Measurements from ENCODE around the gene ADGRG2.

ADGRG2 gene

GRCh38 chrX:18946611-18947010 lies 175.7 kb downstream of the ADGRG2 start:
- no peaks in the 10 kb centered on the region for H3K27me3 ChIP-seq (ENCODE audit: insufficient read depth, poor library complexity, severe bottlenecking)
- DNase-seq (ENCODE audit: low read depth in 1 of 2, low spot score in 1 of 2), result no peak
- no peak overlapping the region for H3K27ac ChIP-seq (replicated peaks)
- no peak for TF ChIP-seq POLR2AphosphoS5 (IDR thresholded peaks at IDR 0.05; ENCODE audit: low read depth)
- TF ChIP-seq CTCF (IDR thresholded peaks at IDR 0.05; ENCODE audit: insufficient read depth, low read length), result no peak
- no peak for TF ChIP-seq SPI1 (IDR thresholded peaks at IDR 0.05; ENCODE audit: borderline replicate concordance, low read depth)
- TF ChIP-seq GABPA (IDR thresholded peaks at IDR 0.05; ENCODE audit: low read depth), result no peak
- TF ChIP-seq, protein P1, sequence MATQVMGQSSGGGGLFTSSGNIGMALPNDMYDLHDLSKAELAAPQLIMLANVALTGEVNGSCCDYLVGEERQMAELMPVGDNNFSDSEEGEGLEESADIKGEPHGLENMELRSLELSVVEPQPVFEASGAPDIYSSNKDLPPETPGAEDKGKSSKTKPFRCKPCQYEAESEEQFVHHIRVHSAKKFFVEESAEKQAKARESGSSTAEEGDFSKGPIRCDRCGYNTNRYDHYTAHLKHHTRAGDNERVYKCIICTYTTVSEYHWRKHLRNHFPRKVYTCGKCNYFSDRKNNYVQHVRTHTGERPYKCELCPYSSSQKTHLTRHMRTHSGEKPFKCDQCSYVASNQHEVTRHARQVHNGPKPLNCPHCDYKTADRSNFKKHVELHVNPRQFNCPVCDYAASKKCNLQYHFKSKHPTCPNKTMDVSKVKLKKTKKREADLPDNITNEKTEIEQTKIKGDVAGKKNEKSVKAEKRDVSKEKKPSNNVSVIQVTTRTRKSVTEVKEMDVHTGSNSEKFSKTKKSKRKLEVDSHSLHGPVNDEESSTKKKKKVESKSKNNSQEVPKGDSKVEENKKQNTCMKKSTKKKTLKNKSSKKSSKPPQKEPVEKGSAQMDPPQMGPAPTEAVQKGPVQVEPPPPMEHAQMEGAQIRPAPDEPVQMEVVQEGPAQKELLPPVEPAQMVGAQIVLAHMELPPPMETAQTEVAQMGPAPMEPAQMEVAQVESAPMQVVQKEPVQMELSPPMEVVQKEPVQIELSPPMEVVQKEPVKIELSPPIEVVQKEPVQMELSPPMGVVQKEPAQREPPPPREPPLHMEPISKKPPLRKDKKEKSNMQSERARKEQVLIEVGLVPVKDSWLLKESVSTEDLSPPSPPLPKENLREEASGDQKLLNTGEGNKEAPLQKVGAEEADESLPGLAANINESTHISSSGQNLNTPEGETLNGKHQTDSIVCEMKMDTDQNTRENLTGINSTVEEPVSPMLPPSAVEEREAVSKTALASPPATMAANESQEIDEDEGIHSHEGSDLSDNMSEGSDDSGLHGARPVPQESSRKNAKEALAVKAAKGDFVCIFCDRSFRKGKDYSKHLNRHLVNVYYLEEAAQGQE (IDR thresholded peaks at IDR 0.05; ENCODE audit: insufficient replicate concordance, low read depth), result no peak
- no peak overlapping the region for H3K4me3 ChIP-seq (replicated peaks; ENCODE audit: insufficient read depth, low read length)

DNA sequence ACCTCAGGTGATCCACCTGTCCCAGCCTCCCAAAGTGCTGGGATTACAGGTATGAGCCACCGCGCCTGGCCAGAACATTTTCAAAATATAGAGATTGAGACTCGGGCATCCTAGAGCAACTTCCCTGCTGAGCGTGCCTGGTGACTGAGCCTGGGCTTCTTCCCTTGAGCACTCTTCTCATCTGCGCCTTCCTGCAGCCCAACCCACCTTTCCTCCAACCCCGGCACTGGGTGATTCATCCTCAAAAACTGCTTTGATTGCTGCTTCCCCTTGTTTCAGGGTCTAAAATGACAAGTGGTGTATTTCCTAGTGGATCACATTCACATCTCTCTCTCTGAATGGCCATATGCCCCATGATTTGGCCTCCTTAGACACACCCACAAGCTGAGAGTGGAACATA lies 176.1 kb downstream of the ADGRG2 start:
- Histone ChIP-seq H3K27ac (replicated peaks) (no peak overlapping the region), H3K4me3 (replicated peaks; ENCODE audit: insufficient read depth, low read length) (no peak overlapping the region), H3K27me3 (ENCODE audit: insufficient read depth, poor library complexity, severe bottlenecking) (no peaks in the 10 kb centered on the region)
- TF ChIP-seq SPI1 (IDR thresholded peaks at IDR 0.05; ENCODE audit: borderline replicate concordance, low read depth) (no peak), GABPA (IDR thresholded peaks at IDR 0.05; ENCODE audit: low read depth) (no peak), POLR2AphosphoS5 (IDR thresholded peaks at IDR 0.05; ENCODE audit: low read depth) (no peak), CTCF (IDR thresholded peaks at IDR 0.05; ENCODE audit: insufficient read depth, low read length) (no peak)
- TF ChIP-seq, protein P1 (IDR thresholded peaks at IDR 0.05; ENCODE audit: insufficient replicate concordance, low read depth), result no peak
- no peak for DNase-seq (ENCODE audit: low read depth in 1 of 2, low spot score in 1 of 2)

- no peak for DNase-seq (ENCODE audit: low read depth in 1 of 2, low spot score in 1 of 2)
- Histone ChIP-seq H3K27me3 (ENCODE audit: insufficient read depth, poor library complexity, severe bottlenecking) (no peaks in the 10 kb centered on the region), H3K27ac (replicated peaks) (no peak overlapping the region), H3K4me3 (replicated peaks; ENCODE audit: insufficient read depth, low read length) (no peak overlapping the region)
- TF ChIP-seq CTCF (IDR thresholded peaks at IDR 0.05; ENCODE audit: insufficient read depth, low read length), result no peak
- TF ChIP-seq, protein P1 (IDR thresholded peaks at IDR 0.05; ENCODE audit: insufficient replicate concordance, low read depth), result no peak
- no peak for TF ChIP-seq GABPA (IDR thresholded peaks at IDR 0.05; ENCODE audit: low read depth)
- TF ChIP-seq POLR2AphosphoS5 (IDR thresholded peaks at IDR 0.05; ENCODE audit: low read depth), result no peak
- TF ChIP-seq SPI1 (IDR thresholded peaks at IDR 0.05; ENCODE audit: borderline replicate concordance, low read depth), result no peak
Observed at GRCh38 chrX:18945483-18945882, 176.8 kb downstream of the ADGRG2 start.
